ENCODE results near the gene ZNF530.
A peak's percentile ranks its signal among the peaks of the same experiment; 100 is the strongest.

ZNF530 gene

GRCh38 chr19:57615346-57615745 is 15.7 kb downstream of the ZNF530 start:
- peak in 1 of 5 experiments; percentile 22 for DNase-seq

GRCh38 chr19:57620673-57621348 is 21.1 kb downstream of the ZNF530 start:
- peak in 1 of 5 experiments; percentile 30 for DNase-seq

DNA sequence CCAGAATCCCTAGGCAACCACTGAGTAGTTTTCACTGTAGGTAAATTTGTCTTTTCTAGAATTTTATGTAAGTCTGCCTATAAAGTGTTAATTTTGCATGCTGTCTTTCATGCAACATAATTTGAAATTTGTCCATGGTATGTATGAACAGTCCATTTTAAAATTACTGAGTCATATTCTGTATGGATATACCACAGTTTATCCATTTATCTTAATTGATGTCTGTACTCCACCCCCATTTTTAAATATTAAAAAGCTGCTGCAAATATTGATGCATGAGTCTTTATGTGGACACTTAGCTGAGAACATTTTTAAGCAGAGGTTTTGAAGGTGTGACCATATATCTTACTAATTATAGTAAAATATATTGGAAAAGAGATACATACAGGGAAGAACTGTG is 23.4 kb downstream of the ZNF530 start:
- no peak for DNase-seq

DNA sequence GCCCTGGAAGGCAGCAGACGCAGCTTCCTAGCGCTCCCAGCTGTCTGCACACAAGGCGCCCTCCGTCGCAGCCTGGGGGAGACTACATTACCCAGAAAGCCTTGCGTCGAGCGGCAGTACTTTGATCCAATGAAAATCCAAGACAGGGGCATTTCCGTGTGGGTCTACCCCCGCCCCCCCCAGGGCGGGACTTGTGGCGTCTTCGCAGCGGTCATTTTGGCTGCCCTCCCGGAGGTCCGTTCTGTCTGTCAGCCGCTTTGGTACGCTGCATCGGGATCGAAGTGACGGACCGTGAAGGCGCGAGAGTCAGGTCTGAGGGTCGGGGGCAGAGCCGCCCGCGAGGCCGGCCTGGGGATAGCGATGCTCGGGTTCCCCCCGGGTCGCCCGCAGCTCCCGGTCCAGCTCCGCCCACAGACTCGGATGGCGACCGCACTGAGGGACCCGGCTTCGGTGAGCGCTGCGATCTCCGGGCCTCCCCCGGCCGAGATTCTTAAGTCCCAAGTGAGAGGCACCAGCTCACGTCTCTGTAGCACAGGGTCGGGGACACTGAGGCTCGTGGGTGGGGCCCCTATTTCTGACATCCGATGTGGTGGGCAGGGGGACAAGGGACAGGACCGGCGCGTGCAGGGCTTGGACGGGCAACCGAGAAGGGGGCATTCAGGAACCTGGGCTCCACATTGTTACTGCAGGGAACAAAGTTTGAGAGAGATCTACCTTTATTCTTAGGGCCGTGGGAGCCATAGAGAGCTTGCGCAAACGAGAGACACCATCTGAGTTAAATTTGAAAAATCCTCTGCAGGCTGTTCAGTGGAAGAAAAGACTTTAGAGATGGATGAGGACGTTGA is 33.5 kb downstream of the ZNF530 start, which contains the start of gene ZNF211:
ZNF211 (plus strand) TSS at position 182 of the 845 bp plus-strand sequence; CDS start at position 361, 179 bp downstream.
- DNase-seq = peak; percentile 52 to 94 (median 79)

GRCh38 chr19:57633832-57634131 is 34.1 kb downstream of the ZNF530 start:
- no peak for DNase-seq

DNA sequence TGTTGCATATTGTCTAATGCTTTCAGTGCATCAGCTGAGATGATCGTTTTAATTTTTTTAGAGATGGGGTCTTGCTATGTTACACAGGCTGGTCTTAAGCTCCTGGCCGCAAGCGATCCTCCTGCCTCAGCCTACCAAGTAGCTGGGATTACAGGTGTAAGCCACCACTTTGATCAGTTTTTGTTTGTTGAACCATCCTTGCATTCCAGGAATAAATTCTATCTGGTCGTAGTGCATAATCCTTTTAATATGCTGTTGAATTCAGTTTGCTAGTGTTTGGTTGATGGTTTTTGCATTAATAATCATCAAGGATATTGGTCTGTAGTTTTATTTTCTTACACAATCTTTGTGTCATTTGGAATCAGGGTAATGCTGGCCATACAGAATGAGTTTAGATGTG is 37.7 kb downstream of the ZNF530 start:
- DNase-seq = no peak

DNA sequence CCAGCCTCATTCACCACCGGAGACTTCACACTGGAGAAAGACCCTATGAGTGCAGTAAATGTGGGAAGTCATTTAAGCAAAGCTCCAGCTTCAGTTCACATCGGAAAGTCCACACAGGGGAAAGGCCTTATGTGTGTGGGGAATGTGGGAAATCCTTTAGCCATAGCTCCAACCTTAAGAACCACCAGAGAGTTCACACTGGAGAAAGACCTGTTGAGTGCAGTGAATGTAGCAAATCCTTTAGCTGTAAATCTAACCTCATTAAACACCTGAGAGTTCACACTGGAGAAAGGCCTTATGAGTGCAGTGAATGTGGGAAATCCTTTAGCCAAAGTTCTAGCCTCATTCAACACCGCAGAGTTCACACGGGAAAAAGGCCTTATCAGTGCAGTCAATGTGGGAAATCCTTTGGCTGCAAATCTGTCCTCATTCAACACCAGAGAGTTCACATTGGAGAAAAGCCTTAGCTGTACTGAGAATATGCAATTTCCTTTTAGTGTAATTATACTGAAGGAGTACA is 42.1 kb downstream of the ZNF530 start:
- DNase-seq = no peak

DNA sequence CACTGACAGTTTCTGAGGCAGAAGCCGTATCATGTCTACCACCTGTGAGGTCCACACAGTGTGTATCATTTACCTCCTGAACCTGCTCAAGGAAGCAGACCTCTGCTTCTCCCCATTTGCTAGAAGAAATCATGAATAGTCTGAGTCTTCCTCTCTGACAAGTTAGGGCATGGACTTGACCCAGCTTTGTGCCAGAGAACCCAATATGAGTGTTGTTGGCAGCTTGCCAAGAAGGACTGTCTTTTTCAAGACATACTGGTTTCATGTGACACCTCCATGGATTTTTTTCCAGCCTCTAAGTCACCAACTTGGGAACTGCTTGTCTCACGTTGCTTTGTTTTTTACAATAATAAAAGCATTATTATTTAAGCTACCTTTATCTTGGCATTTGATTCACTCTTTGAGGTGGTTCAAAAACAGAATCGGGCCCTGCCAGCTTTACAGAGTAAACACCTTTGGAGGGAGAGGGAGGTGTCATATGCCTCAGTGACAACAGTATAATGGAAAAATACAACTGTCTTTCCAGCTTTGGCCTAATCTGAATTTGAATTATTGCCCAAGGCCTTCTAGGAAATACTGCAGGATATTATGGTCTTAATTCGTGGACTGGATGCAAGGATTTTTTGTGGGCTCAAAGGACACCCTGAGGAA is 42.8 kb downstream of the ZNF530 start:
- DNase-seq = no peak

GRCh38 chr19:57643734-57644133 is 44.0 kb downstream of the ZNF530 start:
- no peak for DNase-seq

DNA sequence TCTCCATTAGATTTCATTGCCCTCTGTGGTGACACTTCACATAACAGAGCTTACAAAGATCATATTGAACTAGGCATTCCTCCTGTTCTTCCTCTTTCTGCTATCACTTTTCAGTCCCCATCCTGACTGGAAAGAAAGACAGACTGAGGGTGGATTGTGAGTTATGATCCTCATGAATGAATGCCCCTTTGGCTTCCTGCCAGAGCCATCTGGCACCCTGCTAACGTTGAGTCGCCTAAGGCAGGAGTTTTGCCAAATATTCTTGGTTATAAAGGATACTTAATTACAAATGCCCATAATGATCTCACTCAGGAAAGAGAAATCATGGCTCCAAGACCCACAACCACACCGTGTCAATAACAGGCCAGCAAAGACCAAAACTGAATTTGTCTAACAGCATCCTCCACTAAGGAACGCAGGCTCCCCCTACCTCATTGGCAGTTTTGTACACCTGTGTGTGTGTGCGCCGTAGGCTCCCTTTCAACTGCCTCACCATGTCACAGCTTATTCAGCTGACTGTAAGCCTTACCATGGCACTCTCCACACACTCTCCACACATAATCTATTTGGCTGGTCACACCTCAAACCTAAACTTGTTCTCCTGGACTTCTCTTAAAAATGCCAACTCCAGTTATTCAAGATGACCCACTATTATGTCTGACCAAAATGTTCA is 48.8 kb downstream of the ZNF530 start:
- no peak for DNase-seq

- DNase-seq = no peak
Measured at GRCh38 chr19:57651654-57651996, 51.9 kb downstream of the ZNF530 start.

DNA sequence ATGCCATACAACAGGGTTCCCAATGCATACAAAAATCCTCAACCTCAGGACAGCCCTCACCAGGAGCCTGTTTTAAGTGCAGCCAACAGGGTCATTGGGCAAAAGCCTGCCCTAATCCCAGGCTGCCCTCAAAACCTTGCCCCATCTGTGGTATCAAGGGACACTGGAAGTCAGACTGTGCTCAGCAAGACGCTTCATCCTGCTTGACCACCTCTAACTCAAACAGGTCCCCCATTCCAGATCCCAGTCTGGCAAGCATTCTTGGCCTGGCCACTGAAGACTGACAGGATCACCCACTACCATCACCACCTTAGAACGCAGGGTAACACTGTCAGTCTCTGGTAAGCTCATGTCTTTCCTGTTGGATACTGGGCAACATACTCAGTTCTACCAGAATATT is 54.0 kb downstream of the ZNF530 start:
- no peak for DNase-seq

DNA sequence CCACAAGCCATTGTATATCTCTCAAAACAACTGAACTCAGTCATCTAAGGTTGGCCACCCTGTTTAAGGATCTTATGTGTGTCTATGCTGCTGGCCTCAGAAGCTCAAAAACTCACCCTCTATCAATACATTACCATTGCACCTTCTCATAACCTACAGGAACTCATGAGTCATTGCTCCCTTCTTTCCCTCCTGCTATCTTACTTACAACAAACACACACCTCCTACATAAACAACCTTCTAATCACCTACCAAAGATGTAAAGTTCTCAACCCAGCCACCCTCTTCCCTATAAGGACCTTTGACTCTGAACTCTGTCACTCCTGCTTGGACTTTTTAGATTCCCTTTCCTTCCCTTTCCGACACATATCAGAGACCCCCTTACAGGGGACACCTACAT is 55.8 kb downstream of the ZNF530 start:
- DNase-seq = no peak

- DNase-seq = no peak
Measured at GRCh38 chr19:57656346-57656745, 56.7 kb downstream of the ZNF530 start.

Measured in T-helper 2 cell (primary cell).